CD1c-positive myeloid dendritic cell (primary cell): ENCODE results near the gene SUPT3H.

Experiments
- DNase-seq: peaks from one replicate; pipeline ENCODE4 v3.0.0-alpha.2; 2016; ENCODE audit errors: extremely low spot score

Gene SUPT3H

GRCh38 chr6:44795326-44795725 is 582.4 kb downstream of the SUPT3H start:
- DNase-seq = no peak

GRCh38 chr6:44789806-44790205 is 587.9 kb downstream of the SUPT3H start:
- no peak for DNase-seq

DNA sequence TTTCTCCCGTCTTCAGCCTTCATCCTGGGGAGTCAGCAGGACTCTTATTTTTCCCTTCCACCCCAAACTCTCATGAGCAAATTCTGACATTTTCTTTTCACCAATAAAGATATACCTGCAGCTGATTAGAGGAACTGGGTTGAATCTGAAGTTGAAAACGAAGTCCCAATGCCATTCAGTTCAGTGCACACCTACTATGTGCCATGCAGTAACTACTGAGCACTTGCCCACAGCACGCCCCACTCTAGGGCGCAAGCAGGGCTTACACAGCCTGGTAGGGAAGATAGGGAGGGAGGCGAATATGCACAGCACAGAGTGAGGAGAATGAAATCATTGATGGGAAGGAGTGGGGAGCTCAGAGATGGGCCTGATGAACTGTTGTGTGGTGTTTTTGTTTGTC is 588.7 kb downstream of the SUPT3H start:
- no peak for DNase-seq

GRCh38 chr6:44788387-44788981 is 589.2 kb downstream of the SUPT3H start:
- DNase-seq = no peak

DNA sequence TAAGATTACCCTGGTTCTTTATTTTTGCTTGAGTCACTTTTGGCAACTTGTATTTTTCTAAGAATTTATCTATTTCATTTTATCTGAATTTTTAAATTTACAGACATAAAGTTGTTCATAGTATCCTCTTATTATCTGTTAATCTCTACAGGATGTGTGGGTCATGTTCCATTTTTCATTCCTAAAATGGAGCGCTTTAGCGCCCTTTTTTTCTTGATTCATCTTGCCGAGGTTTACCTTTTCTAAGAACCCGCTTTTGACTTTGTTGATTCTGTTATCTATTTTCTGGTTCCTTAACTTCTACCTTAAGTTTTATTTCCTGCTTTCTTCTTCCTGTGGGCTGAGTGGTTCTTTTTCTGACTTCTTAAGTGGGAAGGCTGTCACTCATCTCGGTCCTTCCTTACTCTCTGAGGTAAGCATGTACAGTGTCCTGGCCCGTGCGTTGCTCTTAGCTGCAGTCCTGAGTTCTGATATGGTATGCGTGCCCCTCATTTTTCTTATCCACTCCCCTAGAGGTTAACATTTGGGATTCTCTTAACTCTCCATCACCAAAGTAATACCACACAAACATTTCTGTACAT is 590.4 kb downstream of the SUPT3H start:
- no peak for DNase-seq

DNA sequence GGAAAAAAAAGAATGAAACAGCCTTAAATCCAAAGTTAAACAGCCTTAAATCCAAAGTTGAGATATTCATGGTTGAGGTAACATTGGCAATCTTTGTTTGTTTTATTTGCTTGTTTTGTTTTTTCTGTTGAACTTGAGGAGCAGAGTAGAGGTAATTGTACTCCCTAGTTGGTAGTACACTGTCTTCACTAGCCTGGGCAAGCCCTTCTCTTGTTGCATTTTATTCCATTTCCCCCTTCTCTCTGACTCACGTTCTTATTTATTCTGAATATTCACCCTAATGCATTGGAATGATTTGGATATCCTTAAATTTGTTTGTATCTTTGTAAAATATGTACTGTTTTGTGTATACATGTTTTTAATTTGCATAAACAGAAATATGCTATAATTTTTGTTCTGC is 592.6 kb downstream of the SUPT3H start:
- DNase-seq = no peak

DNA sequence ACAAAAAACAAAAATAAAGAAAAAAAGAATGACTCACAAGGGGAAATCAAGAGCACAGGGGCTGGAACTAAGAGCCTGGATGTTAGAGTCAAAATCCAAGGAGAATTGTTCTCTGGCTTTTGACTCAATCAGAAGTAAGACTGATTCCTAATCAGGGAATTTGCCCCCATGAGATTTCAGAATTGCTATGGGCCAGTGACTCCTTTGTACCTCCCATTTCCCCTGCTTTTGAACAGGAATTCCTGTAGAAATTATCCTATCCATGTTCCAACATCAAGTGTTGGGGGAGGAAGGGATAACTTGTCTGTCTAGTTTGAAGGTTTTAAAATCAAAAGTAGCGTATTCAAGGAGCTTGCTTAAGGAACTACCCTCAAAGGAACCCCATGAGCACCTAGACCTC is 593.5 kb downstream of the SUPT3H start:
- DNase-seq = no peak

GRCh38 chr6:44782892-44783291 is 594.8 kb downstream of the SUPT3H start:
- peak; percentile 26 for DNase-seq

DNA sequence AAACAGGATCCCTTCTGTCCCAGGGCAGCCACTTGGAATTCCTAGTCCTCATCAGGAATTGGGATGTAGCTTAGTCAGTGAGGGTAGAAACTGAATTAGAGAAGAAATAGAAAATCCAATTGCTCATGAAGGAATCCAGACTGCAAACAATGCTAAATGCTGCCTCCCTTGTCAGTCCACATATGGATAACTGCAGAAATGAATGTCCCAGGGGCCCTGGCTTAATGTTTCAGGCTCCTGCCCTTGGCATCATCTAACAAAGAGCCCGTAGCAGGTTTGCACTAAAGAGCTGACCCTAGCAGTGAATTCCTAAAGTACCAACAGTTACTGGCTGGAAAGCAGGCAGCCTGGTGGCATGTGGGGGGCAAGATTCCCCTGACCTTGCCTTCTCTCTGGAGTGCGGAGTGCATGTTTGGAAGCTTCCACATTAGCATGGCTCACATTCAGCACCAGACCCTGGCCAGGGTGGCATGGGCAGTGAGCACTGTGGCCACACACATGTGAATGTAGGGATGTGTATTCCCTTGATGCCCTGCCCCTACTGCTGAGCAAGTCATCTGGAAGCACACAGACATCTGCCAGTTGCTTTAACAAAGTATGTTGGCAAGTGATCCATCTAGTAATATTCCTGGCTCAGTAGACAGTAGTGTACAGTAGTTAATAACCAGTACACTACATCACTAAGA is 595.7 kb downstream of the SUPT3H start:
- DNase-seq = no peak

GRCh38 chr6:44780161-44780560 is 597.6 kb downstream of the SUPT3H start:
- no peak for DNase-seq

- peak; percentile 78 for DNase-seq
Observed at GRCh38 chr6:44779130-44779826, 598.5 kb downstream of the SUPT3H start.
